HG02885 (cell line): ENCODE data around the gene GNB5.
A peak's percentile ranks its signal among the peaks of the same experiment; 100 is the strongest.

Experiments used
- ATAC-seq: cut with Tn5 transposase; IDR thresholded peaks from one replicate; pipeline ENCODE4 v1.9.1; 2021; ENCODE audit warnings: mild to moderate bottlenecking; ENCODE audit not compliant: unreplicated experiment, poor library complexity

GNB5 gene

DNA sequence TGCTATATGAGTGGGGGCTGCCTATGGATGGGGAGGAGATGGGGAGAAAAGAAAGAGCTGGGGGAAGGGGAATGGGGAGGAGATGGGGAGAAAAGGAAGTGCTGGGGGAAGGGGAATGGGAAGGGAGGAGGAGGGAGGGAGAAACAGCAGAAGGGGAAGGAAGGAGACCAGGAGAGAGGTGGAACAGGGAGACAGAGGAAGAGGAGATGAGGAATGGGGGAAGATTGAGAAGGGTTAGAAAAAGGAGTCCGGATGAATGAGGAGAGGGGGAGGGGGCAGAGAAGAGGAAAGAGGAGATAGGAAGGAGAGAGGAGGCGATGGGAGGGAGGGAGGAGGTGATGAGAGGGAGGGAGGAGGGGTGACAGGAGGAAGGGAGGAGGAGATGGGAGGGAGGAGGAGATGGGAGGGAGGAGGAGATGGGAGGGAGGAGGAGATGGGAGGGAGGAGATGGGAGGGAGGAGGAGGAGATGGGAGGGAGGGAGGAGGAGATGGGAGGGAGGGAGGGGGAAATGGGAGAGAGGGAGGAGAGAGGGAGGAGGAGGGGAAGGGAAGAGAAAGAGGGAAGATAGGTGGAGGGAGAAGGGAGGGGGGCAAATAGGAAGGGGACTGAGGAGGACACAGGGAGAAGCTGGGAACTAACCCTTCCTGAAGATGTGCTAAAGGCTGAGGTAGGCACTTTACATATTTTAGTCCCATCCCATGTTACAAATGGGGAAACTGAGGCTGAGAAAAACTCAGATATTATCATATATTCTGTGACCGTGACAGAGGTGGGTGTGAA, 72.0 kb downstream of the GNB5 start:
- ATAC-seq = no peak

DNA sequence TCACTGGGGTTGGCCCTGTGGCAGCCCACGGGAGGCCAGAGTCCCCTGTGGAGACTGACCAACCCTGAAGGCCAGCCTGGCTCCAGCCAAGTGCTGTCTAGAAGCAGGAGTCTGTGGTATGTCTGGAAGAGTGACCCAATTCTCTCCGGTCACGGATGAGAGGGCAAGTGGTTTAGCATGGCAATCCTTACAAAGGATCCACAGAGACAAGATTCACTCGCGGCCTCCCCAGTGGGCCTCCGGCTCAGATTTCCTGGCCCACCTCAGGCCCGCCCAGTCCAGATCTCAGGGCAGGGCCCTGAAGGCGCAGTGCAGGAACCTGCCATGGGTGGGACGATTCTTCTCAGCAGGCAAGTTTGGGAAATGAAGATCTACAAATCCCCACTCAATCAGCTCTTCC, 73.6 kb downstream of the GNB5 start:
- no peak for ATAC-seq

DNA sequence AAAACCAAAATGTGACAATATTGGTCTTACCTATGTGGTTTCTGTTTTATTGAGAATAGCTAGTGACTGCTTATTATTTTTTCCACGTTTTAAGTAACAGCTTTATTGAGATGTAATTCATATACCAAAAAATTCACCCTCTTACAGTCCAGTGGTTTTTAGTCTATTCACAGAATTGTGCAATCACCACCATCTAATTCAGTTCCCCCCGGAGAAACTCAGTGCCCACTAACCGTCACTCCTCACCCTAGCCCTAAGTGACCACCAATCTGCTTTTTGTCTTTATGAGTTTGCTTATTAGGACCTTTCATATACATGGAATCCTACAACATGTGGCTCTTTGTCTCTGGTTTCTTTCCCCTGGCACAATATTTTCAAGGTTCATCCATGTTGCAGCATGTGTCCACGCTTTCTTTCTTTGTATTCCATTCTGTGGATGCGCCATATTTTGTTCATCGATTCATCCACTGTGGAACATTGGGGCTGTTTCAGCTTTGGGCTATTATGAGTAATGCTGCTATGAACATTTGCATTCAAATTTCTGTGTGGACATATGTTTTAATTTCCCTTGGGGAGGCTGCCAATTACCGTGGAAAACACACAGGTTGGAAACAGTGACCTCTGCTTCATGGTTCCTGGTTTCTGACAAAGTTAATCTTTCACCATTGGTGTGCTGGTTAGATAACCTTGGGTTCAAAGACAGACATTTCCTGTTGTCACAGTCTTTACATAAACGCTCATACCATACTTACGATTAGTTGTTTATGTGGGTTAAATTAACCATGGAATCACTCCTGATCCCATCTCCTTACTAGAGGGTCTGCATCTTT, 75.4 kb downstream of the GNB5 start:
- no peak for ATAC-seq

DNA sequence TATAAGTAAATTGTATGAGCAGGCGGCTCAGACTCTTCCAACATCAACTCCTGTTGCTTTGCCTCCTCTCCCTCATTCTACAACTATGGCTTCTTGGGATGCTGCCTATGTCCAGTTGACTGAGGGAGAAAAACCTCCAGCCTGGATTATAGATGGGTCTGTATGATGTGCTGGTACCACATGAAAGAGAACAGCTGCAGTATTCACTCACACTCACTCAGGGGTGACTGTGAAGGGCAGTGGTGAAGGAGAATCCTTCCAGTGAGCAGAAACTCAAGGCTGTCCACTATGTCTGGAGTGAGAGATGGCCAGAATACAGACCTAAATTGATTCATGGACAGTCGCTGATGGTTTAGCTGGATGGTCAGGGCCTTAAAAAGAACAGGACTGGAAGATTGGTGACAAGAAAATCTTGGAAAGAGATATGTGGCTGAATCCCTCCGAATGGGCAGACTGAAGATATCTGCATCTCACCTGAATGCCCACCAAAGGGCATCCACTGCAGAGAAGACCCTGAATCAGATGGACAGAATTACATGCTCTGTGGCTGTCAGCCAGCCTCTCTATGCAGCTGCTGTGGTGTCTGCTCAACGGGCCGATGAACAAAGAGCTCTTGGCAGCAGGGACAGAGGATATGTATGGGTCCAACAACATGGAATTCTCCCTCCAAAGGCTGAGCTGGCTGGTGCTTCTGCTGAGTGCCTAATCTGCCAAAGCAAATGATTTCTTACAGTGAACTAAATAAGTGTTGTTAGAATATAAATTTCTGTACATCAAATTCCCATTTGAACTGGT, 76.7 kb downstream of the GNB5 start:
- ATAC-seq = no peak

DNA sequence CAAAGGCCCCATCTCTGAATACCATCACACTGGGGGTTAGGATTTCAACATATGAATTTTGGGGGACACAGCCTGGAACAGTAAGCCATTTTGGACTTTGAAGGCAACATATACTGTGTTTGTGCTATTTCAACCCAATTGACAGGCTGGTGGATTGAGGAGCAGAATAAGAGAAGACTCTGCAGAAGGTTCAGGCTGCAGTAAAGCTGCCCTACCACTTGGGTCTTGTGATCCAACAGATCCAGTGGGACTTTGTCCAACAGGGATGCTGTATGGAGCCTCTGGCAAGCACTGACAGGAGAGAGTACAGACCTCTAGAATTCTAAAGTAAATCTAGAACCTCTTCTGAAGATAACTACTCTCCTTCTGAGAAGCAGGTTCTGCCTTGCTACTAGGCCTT, 77.5 kb downstream of the GNB5 start:
- no peak for ATAC-seq

DNA sequence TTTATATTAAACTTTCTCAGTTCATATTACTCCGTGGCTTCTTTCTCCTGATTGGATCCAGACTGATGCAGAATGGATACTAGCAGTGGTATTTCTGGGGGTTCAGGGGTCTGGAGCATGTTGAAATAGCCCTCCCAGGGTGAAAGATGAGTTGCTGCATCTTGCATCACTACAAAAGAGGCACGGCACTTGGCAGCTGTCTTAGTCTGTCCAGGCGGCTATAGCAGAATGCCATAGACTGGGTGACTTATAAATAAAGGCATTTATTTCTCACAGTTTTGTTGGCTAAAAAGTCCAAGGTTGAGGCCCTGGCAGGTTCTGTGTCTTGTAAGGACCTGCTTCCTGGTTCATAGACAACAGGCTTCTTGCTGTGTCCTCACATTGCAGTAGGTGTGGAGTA, 78.0 kb downstream of the GNB5 start:
- no peak for ATAC-seq

DNA sequence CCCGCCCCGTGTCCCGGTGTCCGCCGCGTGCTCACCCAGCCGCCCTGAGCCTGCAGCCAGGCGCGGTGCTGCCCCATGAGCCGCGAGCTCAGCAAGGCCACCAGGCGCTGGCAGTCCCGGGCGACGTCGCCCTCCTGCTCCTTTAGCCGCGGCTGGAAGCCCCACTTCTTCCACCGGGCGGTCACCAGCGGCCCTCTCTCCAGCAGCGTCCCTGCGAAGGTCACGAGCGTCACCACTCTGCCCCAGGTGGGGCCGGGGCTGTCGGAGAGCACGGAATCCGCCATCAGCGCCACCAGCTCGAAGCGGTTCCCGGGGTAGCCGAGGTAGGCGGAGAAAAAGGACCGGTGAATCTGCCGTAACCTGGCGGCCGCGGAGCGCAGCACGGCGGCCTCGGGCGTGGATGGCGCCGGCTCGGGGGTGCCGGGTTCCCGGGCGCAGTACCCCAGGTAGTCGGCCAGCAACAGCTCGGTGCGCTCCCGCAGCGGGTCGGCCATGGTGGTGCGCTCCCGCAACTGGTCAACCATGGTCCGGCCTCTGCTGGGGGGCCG, 78.9 kb downstream of the GNB5 start:
- ATAC-seq = no peak

DNA sequence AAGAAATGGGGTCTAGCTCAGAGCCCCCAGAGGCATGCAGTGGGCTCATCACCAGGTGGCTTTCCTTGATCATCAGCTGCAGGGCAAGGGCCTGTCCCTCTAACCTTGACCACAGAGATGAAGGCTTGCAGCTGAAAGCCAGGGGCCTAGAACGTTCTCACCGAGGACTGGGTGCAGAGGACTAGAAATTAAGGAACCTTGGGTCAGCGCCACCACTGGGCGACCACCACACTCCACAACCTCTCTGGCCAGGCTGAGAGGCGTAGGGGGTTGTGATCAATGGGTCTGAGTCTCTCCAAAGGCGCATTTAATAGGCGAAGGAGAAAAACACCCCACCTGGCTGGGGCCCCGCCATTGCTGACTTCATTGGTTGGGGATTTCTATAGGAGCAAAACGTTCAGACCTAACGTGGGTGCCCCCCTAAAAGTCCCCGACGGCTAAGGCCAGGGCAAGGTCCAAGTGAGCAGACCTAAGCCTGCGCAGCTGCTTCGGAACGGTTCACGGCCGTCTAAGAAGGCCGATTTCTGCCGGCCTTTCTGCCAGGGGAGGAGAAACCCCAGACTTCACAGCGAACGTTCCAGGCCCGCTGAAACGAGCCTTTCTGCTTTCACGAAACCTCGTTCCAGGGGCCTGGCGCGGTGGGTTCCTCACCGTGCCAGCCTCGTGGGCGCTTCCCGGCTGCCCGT, 79.5 kb downstream of the GNB5 start:
- no peak for ATAC-seq

DNA sequence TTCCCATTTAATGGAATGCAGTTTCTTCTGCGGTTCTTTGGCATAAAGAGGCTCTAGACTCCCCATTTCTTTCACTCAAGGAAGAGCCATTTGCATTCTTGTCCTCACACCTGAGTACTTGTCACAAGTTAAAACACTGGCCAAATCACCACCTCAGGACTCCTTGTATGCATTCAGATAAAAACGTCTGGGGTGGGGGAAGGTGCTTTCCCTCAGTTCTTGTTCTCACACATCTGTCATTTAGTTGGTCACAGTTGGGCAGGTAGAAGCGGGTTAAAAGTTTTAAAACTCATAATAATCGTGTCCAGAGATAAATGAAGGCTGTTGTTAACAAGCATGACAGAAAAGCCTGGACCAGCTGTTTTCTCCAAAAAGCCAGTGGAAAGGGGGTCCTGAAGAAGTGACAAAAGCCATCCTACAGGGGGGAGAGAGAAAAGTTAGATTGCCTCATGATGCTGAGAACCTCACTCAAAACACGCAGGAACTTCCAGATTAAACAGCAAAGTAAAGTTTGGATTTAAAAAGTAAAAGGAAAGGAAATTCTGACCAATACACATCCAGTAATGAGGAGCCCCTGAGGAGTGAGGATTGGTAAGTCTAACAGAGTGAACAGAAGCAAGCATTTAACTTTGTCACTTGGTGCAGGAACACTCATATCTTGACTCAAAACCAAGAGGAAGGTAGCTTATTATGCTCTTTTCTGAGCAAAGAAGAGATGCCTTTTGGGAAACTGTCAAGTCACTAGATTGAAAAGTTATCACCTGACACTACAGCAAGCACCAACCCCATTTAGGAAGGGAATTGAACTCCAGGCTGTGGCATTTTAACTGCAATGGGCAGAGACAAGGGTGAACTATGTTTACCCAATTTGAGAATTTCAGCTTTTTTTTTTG, 81.4 kb downstream of the GNB5 start:
- ATAC-seq = peak; percentile 65

DNA sequence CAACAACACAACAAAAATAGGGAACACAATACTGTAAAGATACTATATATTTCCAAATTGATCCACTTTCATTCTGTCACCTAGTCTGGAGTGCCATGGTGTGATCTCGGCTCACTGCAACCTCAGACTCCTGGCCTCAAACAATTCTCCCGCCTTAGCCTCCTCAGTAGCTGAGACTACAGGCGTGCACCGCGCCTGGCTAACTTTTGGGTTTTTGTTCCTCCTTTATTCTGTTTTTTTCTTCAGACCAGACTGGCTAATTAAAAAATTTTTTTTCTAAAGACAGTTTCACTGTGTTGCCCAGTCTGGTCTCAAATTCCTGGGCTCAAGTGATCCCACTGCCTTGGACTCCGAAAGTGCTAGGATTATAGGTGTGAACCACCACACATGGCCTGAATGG, 84.0 kb downstream of the GNB5 start:
- no peak for ATAC-seq

DNA sequence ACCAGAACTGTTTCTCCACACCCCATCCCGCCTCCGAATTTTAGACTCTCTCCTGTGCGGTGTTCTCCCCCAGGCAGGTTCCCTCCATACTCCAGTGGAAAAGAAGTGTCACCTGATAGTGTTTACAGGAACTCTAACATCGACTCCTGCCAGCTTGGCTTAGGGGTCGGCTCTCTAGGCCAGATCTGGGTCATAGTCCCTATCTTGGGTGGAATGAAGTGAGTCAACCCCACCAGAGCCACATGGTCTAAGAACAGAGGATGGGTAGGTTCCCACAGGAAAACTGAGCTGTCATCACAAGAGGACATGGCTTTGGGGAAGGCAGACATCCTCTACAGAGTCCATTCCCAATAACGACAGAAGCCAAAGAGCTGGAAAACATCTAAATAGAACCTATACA, 84.6 kb downstream of the GNB5 start:
- ATAC-seq = no peak

DNA sequence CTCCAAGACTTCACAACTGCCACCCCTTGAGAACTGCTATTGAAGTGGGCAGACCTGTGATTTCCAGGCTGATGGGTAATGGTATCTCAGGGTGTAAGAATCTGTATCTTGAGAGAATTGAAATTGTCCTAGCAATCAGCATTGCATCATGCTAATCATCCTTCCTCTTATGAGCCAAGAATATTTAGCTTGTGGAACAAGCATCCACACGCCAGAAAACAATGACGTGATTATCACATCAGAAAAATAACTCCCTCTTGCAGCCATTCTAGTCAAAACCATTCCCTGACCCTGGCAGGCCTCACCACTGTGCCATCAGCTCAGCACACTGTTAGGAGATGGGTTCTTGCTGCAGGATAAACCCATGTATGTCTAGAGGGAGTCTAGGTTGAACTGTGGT, 85.3 kb downstream of the GNB5 start:
- ATAC-seq = no peak

DNA sequence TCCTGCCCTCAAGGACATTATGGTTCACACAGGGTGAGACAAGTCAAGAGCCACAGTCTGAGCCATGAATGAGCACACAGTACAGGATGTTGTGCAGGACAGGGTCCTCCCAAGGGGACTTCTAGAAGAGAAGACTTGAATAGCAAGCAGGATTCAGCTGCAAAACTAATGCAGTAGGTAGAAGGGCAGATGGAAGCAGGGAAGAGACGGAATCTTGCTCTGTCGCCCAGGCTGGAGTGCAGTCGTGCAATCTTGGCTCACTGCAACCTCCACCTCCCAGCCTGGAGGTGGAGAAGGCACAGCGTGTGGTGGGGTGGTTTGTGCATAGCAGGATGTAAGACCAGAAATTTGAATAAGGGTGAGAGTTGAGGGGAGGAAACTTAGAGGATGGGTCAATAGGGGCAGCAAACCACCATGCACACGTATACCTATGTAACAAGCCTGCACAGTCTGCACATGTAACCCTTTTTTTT, 86.6 kb downstream of the GNB5 start:
- no peak for ATAC-seq

DNA sequence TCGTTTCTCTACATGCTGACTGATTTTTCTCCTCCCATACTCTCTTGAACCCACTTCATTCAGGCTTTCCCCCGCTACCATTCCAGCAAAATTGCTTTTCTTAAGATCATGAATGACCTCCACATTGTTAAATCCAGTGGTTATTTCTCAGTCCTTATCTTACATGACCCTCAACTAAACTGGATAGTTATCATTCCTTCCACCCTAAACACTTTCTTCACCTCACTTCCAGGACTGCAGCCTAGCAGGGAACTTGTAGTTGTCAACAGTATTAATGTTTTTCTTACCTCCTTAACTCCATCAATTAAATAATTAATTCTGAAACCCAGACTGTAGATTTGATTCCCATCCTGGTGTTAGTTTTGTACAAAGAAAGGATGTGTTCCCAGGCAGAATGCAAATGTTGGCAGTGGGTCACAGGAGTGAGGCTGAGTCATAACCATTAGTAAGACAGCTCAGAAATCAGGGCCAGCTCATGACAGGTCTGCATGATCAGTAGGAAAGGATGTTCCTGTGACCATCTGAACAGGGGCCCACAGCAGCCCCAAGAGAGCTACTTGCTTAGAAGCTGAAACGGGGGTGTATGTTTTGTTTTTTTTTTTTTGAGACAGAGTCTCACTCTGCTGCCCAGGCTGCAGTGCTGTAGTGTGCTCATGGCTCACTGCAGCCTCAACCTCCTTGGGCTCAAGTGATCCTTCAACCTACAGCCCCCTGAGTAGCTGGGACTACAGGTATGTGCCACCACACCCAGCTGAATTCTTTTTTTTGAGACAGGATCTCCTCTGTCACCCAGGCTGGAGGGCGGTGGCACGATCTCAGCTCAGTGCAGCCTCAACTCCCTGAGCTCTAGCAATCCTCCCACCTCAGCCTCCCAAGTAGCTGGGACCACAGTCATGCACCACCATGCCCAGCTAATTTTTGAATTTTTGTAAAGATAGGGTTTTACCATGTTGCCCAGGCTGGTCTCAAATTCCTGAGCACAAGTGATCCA, 87.7 kb downstream of the GNB5 start:
- ATAC-seq = peak; percentile 76

DNA sequence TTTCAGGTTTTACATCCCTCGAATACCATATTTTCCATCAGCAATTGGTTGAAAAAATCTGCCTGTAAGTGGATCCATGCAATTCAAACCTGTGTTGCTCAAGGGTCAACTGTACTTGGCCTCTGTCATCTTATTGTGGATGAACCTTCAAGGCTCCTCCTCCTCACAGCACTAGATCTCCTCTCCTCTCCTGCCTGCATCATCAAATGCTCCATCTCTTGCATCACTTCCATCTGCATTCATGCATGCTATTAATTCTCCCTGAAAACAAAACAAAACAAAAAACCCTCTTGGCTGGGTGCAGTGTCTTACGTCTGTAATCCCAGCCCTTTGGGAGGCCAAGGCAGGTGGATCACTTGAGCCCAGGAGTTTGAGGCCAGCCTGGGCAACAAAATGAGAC, 88.7 kb downstream of the GNB5 start:
- ATAC-seq = no peak

DNA sequence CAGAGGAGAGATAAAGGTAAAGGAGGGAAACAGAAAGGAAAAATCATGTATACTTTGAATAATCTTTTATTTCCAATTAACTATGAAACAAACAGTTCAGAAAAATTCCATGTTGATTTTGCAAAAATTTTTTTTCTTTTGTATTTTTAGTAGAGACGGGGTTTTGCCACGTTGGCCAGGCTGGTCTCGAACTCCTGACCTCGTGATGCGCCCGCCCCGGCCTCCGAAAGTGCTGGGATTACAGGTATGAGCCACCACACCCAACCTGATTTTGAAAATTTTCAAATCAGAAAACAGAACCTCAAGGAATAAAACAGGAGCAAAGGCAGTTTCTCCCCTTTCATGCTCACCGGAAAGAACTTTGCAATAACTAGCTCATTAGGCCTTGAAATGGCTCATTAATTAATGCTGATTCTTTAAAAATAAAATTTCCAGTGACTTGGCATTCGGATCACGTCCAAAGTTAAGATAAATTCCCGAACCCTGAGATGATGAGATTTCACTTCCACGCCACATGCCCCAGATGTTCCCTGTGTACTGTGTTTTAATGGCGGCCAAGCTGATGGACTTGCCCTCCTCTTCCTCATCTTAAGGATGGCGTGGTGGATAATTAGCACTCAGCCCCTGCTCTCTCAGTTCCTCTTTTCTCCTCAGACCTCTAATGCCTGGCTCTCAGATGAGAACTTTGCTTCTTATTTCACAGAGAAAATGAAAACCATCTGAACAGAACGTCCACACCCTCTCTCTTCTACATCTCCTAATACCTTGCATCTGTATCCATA, 89.5 kb downstream of the GNB5 start:
- peak; percentile 48 for ATAC-seq

DNA sequence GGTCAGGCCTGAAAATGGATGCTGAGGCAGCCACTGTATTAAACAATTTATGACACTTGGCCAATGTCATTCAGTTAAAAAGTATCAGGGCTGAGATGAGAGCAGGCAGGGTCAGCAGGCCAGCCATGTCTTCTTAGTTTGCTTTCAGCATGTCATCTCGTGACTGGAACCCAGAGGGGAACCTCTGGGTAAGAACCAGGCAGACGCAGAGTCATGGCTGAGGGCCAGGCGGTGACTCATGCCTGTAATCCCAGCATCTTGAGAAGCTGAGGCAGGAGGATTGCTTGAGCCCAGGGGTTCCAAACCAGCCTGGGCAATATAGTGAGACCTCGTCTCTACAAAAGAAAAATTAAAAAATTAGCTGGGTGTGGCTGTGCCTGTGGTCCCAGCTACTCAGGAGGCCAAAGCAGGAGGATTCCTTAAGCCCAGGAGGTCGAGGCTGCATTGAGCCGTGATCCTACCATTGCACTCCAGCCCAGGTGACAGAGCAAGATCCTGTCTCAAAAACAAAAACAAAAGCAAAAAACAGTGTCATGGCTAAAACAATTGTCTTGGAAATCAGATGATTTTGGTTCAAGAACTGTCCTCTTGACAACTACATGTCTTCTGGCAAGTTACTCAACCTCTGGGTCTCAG, 90.3 kb downstream of the GNB5 start:
- no peak for ATAC-seq
